UCSD-AML1 (cell line): ENCODE results near the gene AKIRIN2.
A peak's percentile ranks its signal among the peaks of the same experiment; 100 is the strongest.
"Not testable (repeated sequence)": the region's sequence is repeated elsewhere in the genome, so short reads cannot be mapped to it uniquely, and the experiment has no call there.

Source experiments
- DNase-seq: peaks from one replicate; lab custom pipeline; 2025; ENCODE audit not compliant: unreplicated experiment; lab: John Stamatoyannopoulos, UW

The AKIRIN2 gene

DNA sequence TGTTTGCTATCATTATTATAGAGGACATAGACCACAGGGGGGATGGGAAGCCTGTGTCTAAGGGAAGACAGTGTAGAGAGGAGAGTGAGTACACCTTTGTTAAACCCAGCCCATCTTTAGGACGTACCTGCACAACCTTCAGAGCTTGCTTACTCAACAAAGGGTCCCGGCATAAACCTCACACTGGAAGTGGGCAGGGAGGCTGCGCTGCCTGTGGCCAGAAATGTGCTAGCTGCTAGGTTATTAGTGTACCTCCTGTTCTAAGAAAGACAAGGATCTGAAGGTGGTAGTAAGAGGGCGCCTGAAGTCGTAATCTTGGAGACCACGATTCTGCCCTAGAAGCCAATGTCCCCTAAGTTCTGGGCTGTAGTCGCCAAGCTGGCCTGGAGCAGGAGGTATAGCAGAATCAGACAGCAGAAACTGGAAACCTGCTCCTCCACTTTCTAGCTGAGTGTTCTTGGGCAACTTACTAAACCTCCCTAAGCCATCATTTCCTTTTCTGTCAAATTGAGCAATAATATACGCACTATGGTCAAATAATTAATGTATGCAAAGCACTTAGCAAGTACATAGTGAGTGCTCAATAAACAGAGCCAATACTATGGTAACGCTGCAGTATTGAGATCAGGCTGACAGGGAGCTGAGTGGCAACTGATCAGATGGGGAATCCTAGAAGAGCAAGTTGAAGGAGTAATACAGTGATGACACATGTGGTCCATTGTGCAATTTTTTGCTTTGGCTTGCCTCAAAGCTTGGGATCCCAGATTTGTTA is 16.8 kb upstream of the AKIRIN2 start:
- no peak for DNase-seq

DNA sequence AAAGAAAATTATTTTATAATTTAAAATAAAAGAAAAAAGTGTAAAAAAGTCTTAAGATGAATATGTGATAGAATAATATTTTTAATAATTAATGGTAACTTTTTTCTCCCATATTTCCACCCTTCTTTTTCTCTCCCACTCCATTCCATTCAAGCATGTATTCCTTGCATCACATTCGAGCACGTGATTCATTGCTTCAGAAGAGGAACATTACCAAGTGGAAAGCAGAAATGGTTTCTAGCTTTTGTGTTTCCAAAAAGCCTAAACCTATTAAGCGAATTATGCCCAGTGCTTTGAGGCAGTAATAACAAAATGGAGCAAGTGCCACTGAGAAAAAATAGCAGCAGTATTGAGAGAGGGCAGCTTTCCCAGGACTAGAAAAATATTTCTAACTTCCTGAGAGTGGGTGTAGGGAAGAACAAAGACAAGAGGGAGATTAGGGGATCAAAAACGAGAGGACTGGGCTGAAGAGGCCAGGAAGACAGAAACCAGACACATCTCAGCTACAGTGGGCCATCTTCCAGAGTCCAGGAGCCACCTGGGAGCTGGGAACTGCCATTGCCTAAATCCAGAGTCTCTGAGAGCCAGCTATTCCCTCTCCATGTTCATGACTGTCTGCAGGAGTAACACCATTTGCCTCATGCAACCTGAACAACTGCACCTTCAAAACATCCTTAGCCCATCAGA is 15.0 kb upstream of the AKIRIN2 start:
- no peak for DNase-seq

- DNase-seq = no peak
These were observed 12.2 kb upstream of the AKIRIN2 start for GRCh38 chr6:87714093-87714842.

- DNase-seq = not testable (repeated sequence)
These were observed 10.7 kb upstream of the AKIRIN2 start for GRCh38 chr6:87712713-87713112.

- DNase-seq = no peak
These were observed 8.1 kb upstream of the AKIRIN2 start for GRCh38 chr6:87710090-87710489.

- not testable (repeated sequence) for DNase-seq
These were observed 6.8 kb upstream of the AKIRIN2 start for GRCh38 chr6:87708581-87709427.

DNA sequence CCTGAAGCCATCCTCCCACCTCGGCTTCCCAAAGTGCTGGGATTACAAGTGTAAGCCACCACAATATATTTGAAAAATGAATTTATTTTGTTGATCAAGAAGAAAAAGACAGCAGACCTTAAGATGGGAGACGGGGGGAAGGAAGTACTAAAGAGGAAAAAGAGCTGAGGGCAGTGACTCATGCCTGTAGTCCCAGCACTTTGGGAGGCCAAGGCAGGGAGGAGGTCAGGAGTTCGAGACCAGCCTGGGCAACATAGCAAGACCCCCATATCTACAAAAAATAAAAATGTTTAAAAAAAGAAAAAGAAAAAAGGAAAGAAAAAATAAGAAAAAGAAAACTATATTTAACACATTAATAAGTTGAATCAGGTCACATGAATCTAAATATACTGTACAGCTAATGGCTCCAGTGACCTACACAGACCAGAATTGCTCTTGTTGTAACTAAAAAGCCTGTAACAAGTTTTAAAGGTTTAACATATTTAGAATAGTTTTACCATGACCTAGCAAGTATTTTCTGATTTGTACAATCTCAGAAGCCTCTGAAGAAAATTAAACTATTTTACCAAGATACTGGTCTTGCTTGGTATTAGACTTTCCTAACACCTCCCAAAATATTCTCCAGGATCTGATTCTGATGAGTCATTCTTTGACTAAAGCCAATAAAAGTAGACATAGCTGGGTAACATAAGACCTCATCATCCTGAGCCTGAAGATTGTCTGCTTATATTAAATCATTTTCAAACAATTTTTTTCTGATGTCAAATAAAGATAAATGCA is 4.3 kb upstream of the AKIRIN2 start:
- DNase-seq = no peak

- DNase-seq = no peak
These were observed 3.1 kb upstream of the AKIRIN2 start for GRCh38 chr6:87705070-87705691.

GRCh38 chr6:87703039-87703438 is 1.0 kb upstream of the AKIRIN2 start:
- not testable (repeated sequence) for DNase-seq

GRCh38 chr6:87702589-87702945 is 534 bp upstream of the AKIRIN2 start:
- no peak for DNase-seq

GRCh38 chr6:87701344-87701675 is 723 bp downstream of the AKIRIN2 start:
- DNase-seq = peak; percentile 47

DNA sequence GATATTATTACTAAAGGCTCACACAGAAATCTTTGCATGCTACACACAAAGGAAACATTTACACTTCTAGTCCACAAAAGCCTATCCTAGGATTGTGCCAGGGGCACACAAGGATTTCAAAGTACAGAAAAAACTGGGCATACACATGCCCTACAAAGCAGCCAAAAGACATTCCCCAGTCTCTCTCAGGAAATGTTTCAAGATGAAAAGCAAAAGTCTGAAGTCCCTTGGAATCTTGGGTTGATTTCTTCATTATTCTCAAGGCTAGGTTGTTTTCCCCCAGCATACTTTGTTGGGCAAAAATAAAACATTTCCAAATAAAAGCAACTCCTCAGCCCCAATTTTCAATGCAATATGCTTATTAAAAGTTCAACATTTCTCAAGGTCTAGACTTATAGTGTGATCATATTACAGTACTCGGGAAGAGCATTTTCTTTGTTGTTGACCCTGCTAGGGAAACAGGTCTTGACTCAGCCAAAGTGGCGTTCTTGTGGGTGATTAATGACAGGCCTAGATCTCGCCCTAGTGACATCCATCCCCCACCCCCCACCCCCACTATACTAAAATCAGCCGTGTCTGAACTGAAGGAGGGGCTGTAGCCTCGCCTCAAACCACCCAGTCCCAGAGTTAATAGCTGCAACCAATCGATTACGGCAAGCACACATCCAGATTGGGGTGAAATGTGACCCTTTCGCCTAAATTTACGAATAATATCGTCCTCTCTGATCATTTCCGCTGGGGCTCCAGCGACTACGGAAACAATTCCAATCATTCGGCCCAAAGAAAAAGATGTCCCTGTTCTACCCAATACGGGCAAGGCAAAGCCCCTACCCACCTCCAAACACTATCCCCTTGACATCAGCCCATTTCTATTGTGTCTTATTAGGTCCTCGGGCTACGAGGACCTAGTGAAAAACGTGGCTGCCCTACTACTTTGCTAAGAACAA is 1.4 kb downstream of the AKIRIN2 start:
- peak; percentile 42 for DNase-seq

- no peak for DNase-seq
These were observed 2.5 kb downstream of the AKIRIN2 start for GRCh38 chr6:87699576-87699975.

GRCh38 chr6:87698547-87699006 is 3.5 kb downstream of the AKIRIN2 start:
- no peak for DNase-seq

- DNase-seq = no peak
These were observed 4.2 kb downstream of the AKIRIN2 start for GRCh38 chr6:87697581-87698546.

- DNase-seq = not testable (repeated sequence)
These were observed 5.2 kb downstream of the AKIRIN2 start for GRCh38 chr6:87696817-87697216.

DNA sequence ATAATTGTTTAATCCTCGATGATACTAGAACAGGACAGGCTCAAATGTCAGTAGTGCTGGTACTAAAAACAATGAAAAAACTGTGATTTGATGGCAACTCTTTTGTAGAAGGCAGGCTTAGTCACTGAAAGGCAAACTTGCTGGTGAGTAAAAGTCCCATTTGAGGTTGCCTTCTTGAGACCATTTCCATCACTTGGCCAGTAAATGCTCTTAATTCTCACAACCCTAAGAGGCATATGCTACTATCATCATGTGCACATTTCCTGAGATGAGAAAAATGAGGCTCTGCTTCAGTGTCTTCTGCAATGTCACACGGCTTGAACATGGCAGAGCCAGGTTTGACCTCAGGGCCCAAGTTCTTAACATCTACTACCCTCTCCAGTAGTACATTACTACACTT is 9.9 kb downstream of the AKIRIN2 start:
- DNase-seq = no peak

- no peak for DNase-seq
These were observed 11.6 kb downstream of the AKIRIN2 start for GRCh38 chr6:87690441-87690840.
